Right renal pelvis (tissue), 4 donors: ENCODE data around the gene FCN1. TPM values are rescaled to one million over a fixed set of nuclear protein-coding genes. Genes with fewer than 3 reads are reported as not detected.

Experiments used
- DNase-seq, 4 donors: peaks; one replicate each; pipeline ENCODE4 v3.0.0-alpha.2; 2013; ENCODE audit warnings: low read depth in 4 of 4, low spot score in 3 of 4, missing footprints in 1 of 4
- polyA plus RNA-seq, 4 donors: library from polyadenylated mRNA; unstranded; fragments of 120-200 nt; gene quantifications; one replicate each; pipeline ENCODE4 v1.2.1, GENCODE V29; 2013; ENCODE audit not compliant: insufficient read length in 4 of 4

FCN1 gene
- polyA plus RNA-seq, 4 donors: 1.8 to 3.2 (median 2.7) TPM

GRCh38 chr9:134881313-134881670 is 36.4 kb downstream of the FCN1 start:
- no peak for DNase-seq

- DNase-seq: no peak
Measured at GRCh38 chr9:134880484-134881312, 37.0 kb downstream of the FCN1 start, which contains the start of gene FCN2. Gene FCN2, plus strand, starts transcription at chr9:134880810. Its CDS starts 12 bp downstream, at chr9:134880822.

GRCh38 chr9:134879664-134880483 is 37.8 kb downstream of the FCN1 start:
- no peak for DNase-seq

GRCh38 chr9:134877541-134877940 is 40.2 kb downstream of the FCN1 start:
- no peak for DNase-seq

GRCh38 chr9:134875371-134875770 is 42.3 kb downstream of the FCN1 start:
- no peak for DNase-seq

- no peak for DNase-seq
Measured at GRCh38 chr9:134872482-134873231, 45.1 kb downstream of the FCN1 start.

GRCh38 chr9:134871697-134872340 is 45.9 kb downstream of the FCN1 start:
- DNase-seq: peak; percentile 37 to 61 (median 49)

- DNase-seq: no peak
Measured at GRCh38 chr9:134870746-134871662, 46.7 kb downstream of the FCN1 start.

GRCh38 chr9:134870301-134870694 is 47.4 kb downstream of the FCN1 start:
- DNase-seq: no peak

- DNase-seq: no peak
Measured at GRCh38 chr9:134869554-134870300, 48.0 kb downstream of the FCN1 start.

GRCh38 chr9:134868751-134869553 is 48.8 kb downstream of the FCN1 start:
- DNase-seq: no peak

- DNase-seq: no peak
Measured at GRCh38 chr9:134867917-134868750, 49.6 kb downstream of the FCN1 start.

GRCh38 chr9:134864821-134865190 is 52.9 kb downstream of the FCN1 start:
- DNase-seq: no peak

- no peak for DNase-seq
Measured at GRCh38 chr9:134863941-134864820, 53.5 kb downstream of the FCN1 start.

- DNase-seq: no peak
Measured at GRCh38 chr9:134863306-134863902, 54.3 kb downstream of the FCN1 start.
